Chondrocyte (in vitro differentiated cells): ENCODE data around the gene SLC38A8. TPM values are rescaled to one million over a fixed set of nuclear protein-coding genes. Genes with fewer than 3 reads are reported as not detected.

Experiments
- DNase-seq: peaks from one replicate; pipeline ENCODE4 v3.0.0; 2021; ENCODE audit warnings: mixed read lengths, low spot score
- H3K27ac Mint-ChIP-seq: one replicate; pipeline ENCODE4 v1.8.0; 2021; ENCODE audit warnings: mild to moderate bottlenecking, moderate library complexity, mixed read lengths; ENCODE audit not compliant: unreplicated experiment
- H3K27me3 Mint-ChIP-seq: 2 replicates; pipeline ENCODE4 v1.8.0; 2021; ENCODE audit warnings: low read depth, mixed read lengths
- H3K36me3 Mint-ChIP-seq: 2 replicates; pipeline ENCODE4 v1.8.0; 2021; ENCODE audit warnings: low read depth, mixed read lengths
- H3K4me1 Mint-ChIP-seq: 2 replicates; pipeline ENCODE4 v1.8.0; 2021; ENCODE audit warnings: low read depth, mild to moderate bottlenecking, mixed read lengths
- H3K4me3 Mint-ChIP-seq: one replicate; pipeline ENCODE4 v1.8.0; 2021; ENCODE audit warnings: mild to moderate bottlenecking, moderate library complexity, mixed read lengths; ENCODE audit not compliant: unreplicated experiment
- H3K9me3 Mint-ChIP-seq: 2 replicates; pipeline ENCODE4 v1.8.0; 2021; ENCODE audit warnings: low read depth, mixed read lengths
- CTCF ChIP-seq: fragments of 200-600 bp; sonication (generic); IDR thresholded peaks from 2 replicates; pipeline ENCODE4 v1.5.0; 2021; ENCODE audit warnings: antibody characterized with exemption, mild to moderate bottlenecking, moderate library complexity
- total RNA-seq: library from RNA; stranded (reverse); gene quantifications from 3 replicates; pipeline ENCODE4 v1.2.1, GENCODE V29; 2021

Gene SLC38A8
- total RNA-seq, 1 donor from 2014 or later: not detected

DNA sequence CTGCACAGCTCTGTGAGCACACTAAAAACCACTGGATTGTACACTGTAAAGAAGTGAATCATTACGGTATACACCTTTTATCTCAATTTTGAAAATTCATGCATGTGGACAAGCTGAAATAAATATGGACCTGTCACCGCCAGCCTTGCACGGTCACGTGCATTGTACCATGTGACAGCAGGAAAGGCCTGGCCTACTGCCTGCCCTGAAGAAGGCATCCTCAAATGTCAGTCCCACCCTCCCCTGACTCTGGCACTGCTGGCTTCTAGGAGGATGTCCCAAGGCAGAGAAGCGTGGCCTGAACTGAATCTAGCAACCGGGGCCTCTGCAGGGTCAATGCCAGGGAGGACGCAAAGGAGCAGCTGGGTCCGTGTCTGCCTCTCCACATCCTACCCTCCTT, 34.6 kb downstream of the SLC38A8 start:
- H3K36me3 Mint-ChIP-seq: no peaks in the 10 kb centered on the region
- H3K4me1 Mint-ChIP-seq: no peaks in the 10 kb centered on the region
- no peak for TF ChIP-seq CTCF
- no peak for DNase-seq
- H3K4me3 Mint-ChIP-seq: no peak overlapping the region
- no peak overlapping the region for H3K27ac Mint-ChIP-seq
- H3K9me3 Mint-ChIP-seq: peaks cover 3% of the 10 kb centered on the region
- peaks cover 26% of the 10 kb centered on the region for H3K27me3 Mint-ChIP-seq

- no peak overlapping the region for H3K27ac Mint-ChIP-seq
- no peaks in the 10 kb centered on the region for H3K36me3 Mint-ChIP-seq
- H3K4me3 Mint-ChIP-seq: no peak overlapping the region
- H3K4me1 Mint-ChIP-seq: no peaks in the 10 kb centered on the region
- H3K9me3 Mint-ChIP-seq: peaks cover 3% of the 10 kb centered on the region
- peaks cover 26% of the 10 kb centered on the region for H3K27me3 Mint-ChIP-seq
- DNase-seq: no peak
- no peak for TF ChIP-seq CTCF
Observed at GRCh38 chr16:84007520-84007919, 35.1 kb downstream of the SLC38A8 start.

GRCh38 chr16:84005391-84005790, 37.2 kb downstream of the SLC38A8 start:
- H3K36me3 Mint-ChIP-seq: no peaks in the 10 kb centered on the region
- no peak for TF ChIP-seq CTCF
- peaks cover 3% of the 10 kb centered on the region for H3K9me3 Mint-ChIP-seq
- no peak overlapping the region for H3K4me3 Mint-ChIP-seq
- no peak overlapping the region for H3K27ac Mint-ChIP-seq
- no peak for DNase-seq
- no peaks in the 10 kb centered on the region for H3K4me1 Mint-ChIP-seq
- peaks cover 22% of the 10 kb centered on the region for H3K27me3 Mint-ChIP-seq

DNA sequence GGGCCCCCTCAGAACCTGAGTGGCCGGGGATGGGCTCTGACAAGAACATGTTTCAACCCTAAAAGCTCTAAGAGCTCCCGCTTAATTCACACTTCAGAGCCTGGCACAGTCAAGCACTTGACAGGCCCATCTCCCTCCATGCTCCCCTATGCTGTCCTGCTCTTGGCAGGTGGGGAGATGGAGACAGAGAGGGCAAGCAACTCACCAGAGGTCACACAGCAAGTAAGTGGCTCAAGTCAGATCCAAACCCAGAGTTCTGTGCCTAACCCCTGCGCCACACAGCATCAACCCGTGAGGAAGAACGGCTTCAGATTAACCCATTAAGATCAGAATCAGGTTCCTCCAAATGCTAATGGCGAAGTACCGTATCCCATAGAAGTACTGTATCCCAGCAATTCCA, 38.2 kb downstream of the SLC38A8 start:
- H3K4me3 Mint-ChIP-seq: no peak overlapping the region

GRCh38 chr16:84003038-84003437, 39.6 kb downstream of the SLC38A8 start:
- no peak for TF ChIP-seq CTCF
- Mint-ChIP-seq H3K4me3 (no peak overlapping the region), H3K36me3 (no peaks in the 10 kb centered on the region), H3K9me3 (no peaks in the 10 kb centered on the region), H3K4me1 (no peaks in the 10 kb centered on the region), H3K27ac (no peak overlapping the region), H3K27me3 (peaks cover 24% of the 10 kb centered on the region)
- no peak for DNase-seq

More for the DNA sequence above, 38.2 kb downstream of the SLC38A8 start:
- no peak for TF ChIP-seq CTCF
- H3K27me3 Mint-ChIP-seq: peaks cover 22% of the 10 kb centered on the region
- DNase-seq: no peak
- peaks cover 3% of the 10 kb centered on the region for H3K9me3 Mint-ChIP-seq
- no peaks in the 10 kb centered on the region for H3K4me1 Mint-ChIP-seq
- H3K36me3 Mint-ChIP-seq: no peaks in the 10 kb centered on the region
- H3K27ac Mint-ChIP-seq: no peak overlapping the region
